ENCODE results near the gene SHROOM3. TPM values are rescaled to one million over a fixed set of nuclear protein-coding genes. Genes with fewer than 3 reads are reported as not detected.
"Not testable (repeated sequence)": the region's sequence is repeated elsewhere in the genome, so short reads cannot be mapped to it uniquely, and the experiment has no call there.

Gene SHROOM3
- total RNA-seq, 1 donor from 2014 or later: not detected

- DNase-seq (ENCODE audit: low spot score): no peak
- intact Hi-C loops (cut with micrococcal nuclease): no loop called here
- no peak overlapping the region for H3K27ac Mint-ChIP-seq
- H3K4me3 Mint-ChIP-seq (ENCODE audit: low read depth): no peak overlapping the region
- H3K9me3 Mint-ChIP-seq: no peaks in the 10 kb centered on the region
- H3K27me3 Mint-ChIP-seq (ENCODE audit: low read depth): peaks cover 10% of the 10 kb centered on the region
- no peaks in the 10 kb centered on the region for H3K36me3 Mint-ChIP-seq (ENCODE audit: low read depth)
- H3K4me1 Mint-ChIP-seq (ENCODE audit: low read depth): no peaks in the 10 kb centered on the region
Measured at GRCh38 chr4:76709772-76710090, 274.7 kb downstream of the SHROOM3 start.

DNA sequence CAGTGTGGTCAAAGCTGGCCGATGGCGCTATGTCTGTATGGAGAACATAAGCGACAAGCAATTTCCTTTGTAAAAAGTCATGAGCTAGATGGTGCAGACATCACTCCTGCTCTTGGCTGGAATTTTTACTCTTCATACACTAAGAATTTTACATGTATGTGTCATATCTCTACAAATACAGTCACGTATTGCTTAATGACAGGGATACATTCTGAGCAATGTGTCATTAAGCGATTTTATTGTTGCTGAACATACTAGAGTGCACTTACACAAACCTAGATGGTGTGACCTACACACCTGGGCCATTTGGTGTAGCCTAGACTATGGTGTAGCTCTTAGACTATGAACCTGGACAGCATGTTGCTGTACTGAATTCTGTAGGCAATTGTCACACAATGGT is 277.5 kb downstream of the SHROOM3 start:
- no peak overlapping the region for H3K4me3 Mint-ChIP-seq (ENCODE audit: low read depth)
- H3K27me3 Mint-ChIP-seq (ENCODE audit: low read depth): peaks cover 16% of the 10 kb centered on the region
- intact Hi-C loops (cut with micrococcal nuclease): no loop called here
- no peak for DNase-seq (ENCODE audit: low spot score)
- no peak overlapping the region for H3K27ac Mint-ChIP-seq
- no peaks in the 10 kb centered on the region for H3K36me3 Mint-ChIP-seq (ENCODE audit: low read depth)
- H3K4me1 Mint-ChIP-seq (ENCODE audit: low read depth): peaks cover 2% of the 10 kb centered on the region
- no peaks in the 10 kb centered on the region for H3K9me3 Mint-ChIP-seq

- H3K9me3 Mint-ChIP-seq: no peaks in the 10 kb centered on the region
- intact Hi-C loops (cut with micrococcal nuclease): no loop called here
Measured at GRCh38 chr4:76714226-76714625, 279.2 kb downstream of the SHROOM3 start.

DNA sequence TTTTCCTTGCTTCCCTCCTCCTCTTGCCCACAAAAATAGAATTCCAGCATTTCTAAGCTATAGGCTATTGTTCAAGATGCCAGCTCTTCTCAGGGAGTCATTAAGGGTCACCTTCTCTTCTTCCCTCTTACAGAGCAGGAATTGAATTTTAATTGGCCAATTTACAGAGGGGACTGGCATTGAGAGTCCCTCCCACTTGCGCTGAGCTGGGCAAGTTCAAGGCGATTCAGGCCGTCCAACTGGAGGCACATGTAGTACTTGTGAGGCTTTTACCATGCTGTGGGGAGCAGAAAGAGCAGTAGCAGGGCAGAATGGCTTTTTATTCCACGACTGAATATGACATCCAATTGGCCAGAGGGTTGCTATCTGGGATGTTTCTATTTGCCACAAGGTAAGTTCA is 281.0 kb downstream of the SHROOM3 start:
- DNase-seq (ENCODE audit: low spot score): no peak
- Mint-ChIP-seq H3K9me3 (no peaks in the 10 kb centered on the region), H3K27ac (no peak overlapping the region), H3K4me1 (ENCODE audit: low read depth) (peaks cover 2% of the 10 kb centered on the region), H3K4me3 (ENCODE audit: low read depth) (no peak overlapping the region), H3K36me3 (ENCODE audit: low read depth) (no peaks in the 10 kb centered on the region), H3K27me3 (ENCODE audit: low read depth) (peaks cover 23% of the 10 kb centered on the region)
- intact Hi-C loops (cut with micrococcal nuclease): no loop called here

More at GRCh38 chr4:76714226-76714625, 279.2 kb downstream of the SHROOM3 start:
- peaks cover 19% of the 10 kb centered on the region for H3K27me3 Mint-ChIP-seq (ENCODE audit: low read depth)
- peaks cover 2% of the 10 kb centered on the region for H3K4me1 Mint-ChIP-seq (ENCODE audit: low read depth)
- H3K4me3 Mint-ChIP-seq (ENCODE audit: low read depth): no peak overlapping the region
- no peaks in the 10 kb centered on the region for H3K36me3 Mint-ChIP-seq (ENCODE audit: low read depth)
- no peak for DNase-seq (ENCODE audit: low spot score)
- no peak overlapping the region for H3K27ac Mint-ChIP-seq

GRCh38 chr4:76716658-76717057 is 281.6 kb downstream of the SHROOM3 start:
- Mint-ChIP-seq H3K4me3 (ENCODE audit: low read depth) (no peak overlapping the region), H3K4me1 (ENCODE audit: low read depth) (peaks cover 2% of the 10 kb centered on the region)

DNA sequence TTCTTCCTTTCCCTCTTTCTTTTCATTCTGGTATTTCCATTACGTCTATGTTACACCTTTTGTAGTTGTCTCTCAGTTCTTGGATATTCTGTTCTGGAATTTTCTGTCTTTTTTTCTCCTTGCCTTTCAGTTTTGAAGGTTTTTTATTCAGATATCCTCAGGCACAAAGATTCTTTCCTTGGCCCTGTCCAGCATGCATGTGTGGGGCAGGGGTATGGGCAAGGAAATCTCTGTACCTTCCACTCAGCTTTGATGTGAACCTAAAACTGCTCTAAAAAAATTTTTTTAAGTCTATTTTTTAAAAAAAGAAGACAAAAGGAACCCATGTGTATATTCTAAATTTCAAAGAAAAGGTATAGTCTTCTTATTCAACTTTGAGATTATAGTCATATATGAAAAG is 282.4 kb downstream of the SHROOM3 start:
- no peak overlapping the region for H3K27ac Mint-ChIP-seq
- intact Hi-C loops (cut with micrococcal nuclease): no loop called here
- no peaks in the 10 kb centered on the region for H3K9me3 Mint-ChIP-seq
- H3K36me3 Mint-ChIP-seq (ENCODE audit: low read depth): no peaks in the 10 kb centered on the region
- DNase-seq (ENCODE audit: low spot score): no peak
- no peak overlapping the region for H3K4me3 Mint-ChIP-seq (ENCODE audit: low read depth)
- H3K27me3 Mint-ChIP-seq (ENCODE audit: low read depth): peaks cover 20% of the 10 kb centered on the region
- peaks cover 2% of the 10 kb centered on the region for H3K4me1 Mint-ChIP-seq (ENCODE audit: low read depth)

More at GRCh38 chr4:76716658-76717057, 281.6 kb downstream of the SHROOM3 start:
- Mint-ChIP-seq H3K27ac (no peak overlapping the region), H3K9me3 (no peaks in the 10 kb centered on the region), H3K27me3 (ENCODE audit: low read depth) (peaks cover 23% of the 10 kb centered on the region), H3K36me3 (ENCODE audit: low read depth) (no peaks in the 10 kb centered on the region)
- no peak for DNase-seq (ENCODE audit: low spot score)
- intact Hi-C loops (cut with micrococcal nuclease): no loop called here

DNA sequence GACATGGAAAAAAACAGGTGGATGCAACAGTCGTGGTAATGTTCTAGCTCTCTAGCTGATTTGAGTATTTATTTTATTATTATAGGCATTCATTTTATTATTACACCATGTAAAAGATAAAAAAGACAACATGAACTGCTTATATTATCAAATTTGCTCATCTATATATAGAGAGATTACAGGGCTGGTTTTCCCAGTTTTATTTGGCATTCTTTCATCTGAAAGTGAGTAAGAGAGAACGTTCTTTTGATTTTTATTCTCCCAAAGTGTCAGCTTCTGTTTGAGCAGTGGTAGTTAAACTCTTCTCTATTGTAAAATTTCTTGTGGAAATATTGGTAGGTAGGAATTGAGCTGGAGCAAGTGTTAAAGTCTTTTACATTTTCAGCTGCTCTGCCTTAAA is 283.0 kb downstream of the SHROOM3 start:
- intact Hi-C loops (cut with micrococcal nuclease): no loop called here
- peaks cover 20% of the 10 kb centered on the region for H3K27me3 Mint-ChIP-seq (ENCODE audit: low read depth)
- no peaks in the 10 kb centered on the region for H3K9me3 Mint-ChIP-seq
- H3K4me1 Mint-ChIP-seq (ENCODE audit: low read depth): peaks cover 2% of the 10 kb centered on the region
- H3K27ac Mint-ChIP-seq: no peak overlapping the region
- no peak for DNase-seq (ENCODE audit: low spot score)
- no peak overlapping the region for H3K4me3 Mint-ChIP-seq (ENCODE audit: low read depth)
- H3K36me3 Mint-ChIP-seq (ENCODE audit: low read depth): no peaks in the 10 kb centered on the region

DNA sequence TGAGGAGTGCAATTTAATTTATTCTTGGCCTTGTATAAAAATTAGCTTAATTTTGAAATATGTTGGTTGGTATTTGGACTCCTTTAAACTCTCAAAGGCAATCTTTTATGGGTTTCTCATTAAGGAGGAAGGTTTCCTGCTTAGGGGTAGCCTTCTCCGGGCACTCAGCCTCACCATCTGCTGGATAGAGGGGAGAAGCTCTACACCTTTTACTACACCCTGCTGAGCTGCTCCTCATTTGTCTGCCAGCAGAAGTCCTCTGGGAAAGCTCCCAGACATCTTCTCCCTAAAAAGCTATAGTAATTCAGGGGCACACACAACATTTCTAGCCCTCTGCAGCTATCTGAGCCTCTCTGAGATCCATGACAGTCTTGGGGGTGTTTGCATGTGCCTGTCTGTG is 283.8 kb downstream of the SHROOM3 start:
- Mint-ChIP-seq H3K27ac (no peak overlapping the region), H3K9me3 (no peaks in the 10 kb centered on the region), H3K4me3 (ENCODE audit: low read depth) (no peak overlapping the region), H3K27me3 (ENCODE audit: low read depth) (peaks cover 20% of the 10 kb centered on the region), H3K4me1 (ENCODE audit: low read depth) (peaks cover 2% of the 10 kb centered on the region), H3K36me3 (ENCODE audit: low read depth) (no peaks in the 10 kb centered on the region)
- intact Hi-C loops (cut with micrococcal nuclease): no loop called here
- DNase-seq (ENCODE audit: low spot score): no peak

DNA sequence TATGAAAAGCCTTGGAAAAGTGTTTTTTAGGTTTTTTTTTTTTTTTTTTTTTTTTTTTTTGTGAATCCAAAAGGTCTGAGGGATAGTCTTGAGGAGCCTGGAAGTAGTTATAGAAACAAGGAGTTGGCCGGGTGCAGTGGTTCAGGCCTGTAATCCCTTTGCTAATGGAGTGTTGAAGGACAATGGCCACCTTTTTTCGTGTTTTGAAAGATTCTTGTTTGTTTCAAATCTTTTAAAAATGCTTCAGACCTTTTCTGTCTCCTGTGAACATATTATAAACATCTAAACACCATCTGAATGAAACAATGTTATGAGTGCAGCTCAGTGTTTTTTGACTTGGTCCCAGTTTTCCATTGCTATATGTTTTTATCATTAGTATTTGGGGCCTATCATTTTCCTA is 285.1 kb downstream of the SHROOM3 start:
- Mint-ChIP-seq H3K4me3 (ENCODE audit: low read depth) (no peak overlapping the region), H3K4me1 (ENCODE audit: low read depth) (peaks cover 2% of the 10 kb centered on the region), H3K36me3 (ENCODE audit: low read depth) (no peaks in the 10 kb centered on the region), H3K27ac (no peak overlapping the region), H3K27me3 (ENCODE audit: low read depth) (peaks cover 18% of the 10 kb centered on the region), H3K9me3 (no peaks in the 10 kb centered on the region)
- intact Hi-C loops (cut with micrococcal nuclease): no loop called here
- no peak for DNase-seq (ENCODE audit: low spot score)

DNA sequence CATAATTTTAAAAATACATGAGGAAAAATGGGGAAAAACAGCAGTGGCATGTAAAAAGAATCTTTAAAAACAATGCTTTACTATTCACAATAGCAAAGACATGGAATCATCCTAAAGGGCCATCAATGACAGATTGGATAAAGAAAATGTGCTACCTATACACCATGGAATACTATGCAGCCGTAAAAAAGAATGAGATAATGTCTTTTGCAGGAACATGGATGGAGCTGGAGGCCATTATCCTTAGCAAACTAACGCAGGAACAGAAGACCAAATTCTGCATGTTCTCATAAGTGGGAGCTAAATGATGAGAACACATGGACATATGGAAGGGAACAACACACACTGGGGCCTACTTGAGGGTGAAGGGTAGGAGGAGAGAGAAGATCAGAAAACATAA is 287.1 kb downstream of the SHROOM3 start:
- H3K4me1 Mint-ChIP-seq (ENCODE audit: low read depth); H3K4me3 Mint-ChIP-seq (ENCODE audit: low read depth); DNase-seq (ENCODE audit: low spot score); H3K36me3 Mint-ChIP-seq (ENCODE audit: low read depth); intact Hi-C loops (cut with micrococcal nuclease); H3K9me3 Mint-ChIP-seq; H3K27ac Mint-ChIP-seq: not testable (repeated sequence)
- H3K27me3 Mint-ChIP-seq (ENCODE audit: low read depth): peaks cover 21% of the 10 kb centered on the region

DNA sequence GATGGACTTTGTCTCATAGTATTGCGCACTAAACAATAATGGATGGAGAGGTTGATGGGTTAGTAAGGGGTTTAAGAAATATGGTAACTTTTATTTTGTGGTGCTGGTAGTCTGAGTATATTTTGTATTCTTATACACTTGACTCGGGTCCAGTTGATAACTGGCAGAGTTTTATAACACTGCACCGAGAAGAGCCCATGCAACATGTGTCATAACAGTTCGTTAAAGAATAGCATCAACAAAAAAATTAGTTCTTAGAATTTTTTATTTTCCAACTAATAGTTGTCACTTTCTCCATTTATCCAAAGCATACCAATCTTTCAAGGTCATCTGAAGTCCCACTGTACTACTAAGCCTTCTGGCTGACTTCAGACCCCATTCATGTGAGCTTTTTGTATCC is 287.8 kb downstream of the SHROOM3 start:
- no peaks in the 10 kb centered on the region for H3K9me3 Mint-ChIP-seq
- DNase-seq (ENCODE audit: low spot score): no peak
- H3K27ac Mint-ChIP-seq: no peak overlapping the region
- peaks cover 18% of the 10 kb centered on the region for H3K27me3 Mint-ChIP-seq (ENCODE audit: low read depth)
- intact Hi-C loops (cut with micrococcal nuclease): no loop called here
- no peaks in the 10 kb centered on the region for H3K36me3 Mint-ChIP-seq (ENCODE audit: low read depth)
- H3K4me1 Mint-ChIP-seq (ENCODE audit: low read depth): no peaks in the 10 kb centered on the region
- H3K4me3 Mint-ChIP-seq (ENCODE audit: low read depth): no peak overlapping the region

- Mint-ChIP-seq H3K27me3 (ENCODE audit: low read depth) (peaks cover 18% of the 10 kb centered on the region), H3K27ac (no peak overlapping the region), H3K36me3 (ENCODE audit: low read depth) (no peaks in the 10 kb centered on the region), H3K4me1 (ENCODE audit: low read depth) (no peaks in the 10 kb centered on the region), H3K4me3 (ENCODE audit: low read depth) (no peak overlapping the region), H3K9me3 (no peaks in the 10 kb centered on the region)
- intact Hi-C loops (cut with micrococcal nuclease): no loop called here
- DNase-seq (ENCODE audit: low spot score): no peak
Measured at GRCh38 chr4:76723373-76723772, 288.3 kb downstream of the SHROOM3 start.

GRCh38 chr4:76723924-76724323 is 288.9 kb downstream of the SHROOM3 start:
- intact Hi-C loops (cut with micrococcal nuclease): no loop called here
- Mint-ChIP-seq H3K27ac (no peak overlapping the region), H3K4me3 (ENCODE audit: low read depth) (no peak overlapping the region), H3K4me1 (ENCODE audit: low read depth) (no peaks in the 10 kb centered on the region), H3K9me3 (no peaks in the 10 kb centered on the region), H3K36me3 (ENCODE audit: low read depth) (no peaks in the 10 kb centered on the region), H3K27me3 (ENCODE audit: low read depth) (peaks cover 16% of the 10 kb centered on the region)
- no peak for DNase-seq (ENCODE audit: low spot score)

DNA sequence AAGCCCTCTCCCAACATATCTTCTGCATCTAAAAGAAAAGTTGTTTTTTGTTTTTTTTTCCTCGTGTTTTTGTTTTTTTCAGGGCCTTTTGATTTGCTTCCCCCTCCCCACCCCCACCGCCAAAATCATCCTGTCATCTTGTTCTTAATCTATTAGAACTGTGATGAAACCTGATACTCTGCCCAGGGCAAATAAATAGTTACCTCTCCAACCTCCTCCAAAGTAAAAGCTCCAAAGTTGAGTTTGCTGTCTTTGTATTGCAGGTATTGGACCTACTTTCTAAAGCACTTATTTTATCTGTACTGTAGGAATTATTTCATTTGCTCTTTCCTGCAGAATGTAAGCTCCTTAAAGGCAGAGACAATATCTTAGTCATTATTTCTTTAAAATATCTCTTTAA is 290.0 kb downstream of the SHROOM3 start:
- Mint-ChIP-seq H3K9me3 (no peaks in the 10 kb centered on the region), H3K27ac (no peak overlapping the region), H3K4me3 (ENCODE audit: low read depth) (no peak overlapping the region), H3K4me1 (ENCODE audit: low read depth) (no peaks in the 10 kb centered on the region), H3K36me3 (ENCODE audit: low read depth) (no peaks in the 10 kb centered on the region), H3K27me3 (ENCODE audit: low read depth) (peaks cover 11% of the 10 kb centered on the region)
- DNase-seq (ENCODE audit: low spot score): no peak
- intact Hi-C loops (cut with micrococcal nuclease): no loop called here
